ENCODE measurements around the gene PRKCA. TPM values are rescaled to one million over a fixed set of nuclear protein-coding genes. Genes with fewer than 3 reads are reported as not detected.

PRKCA gene
- total RNA-seq, 1 experiment from 2014 or later: 22.6 TPM

- ChIA-PET POLR2A (ENCODE audit: unreplicated experiment) (no interaction called here), CTCF (no interaction called here)
- TF ChIP-seq CTCF (conservative IDR thresholded peaks at IDR 0.05; ENCODE audit: low read depth, low read length) (peak; percentile 73), EZH2 (IDR thresholded peaks at IDR 0.05; ENCODE audit: low read length, unreplicated experiment) (no peak), EZH2phosphoT487 (IDR thresholded peaks at IDR 0.05; ENCODE audit: borderline replicate concordance, low read length) (no peak)
- no peak overlapping the region for H3K27ac ChIP-seq (ENCODE audit: low read length)
- H3F3A ChIP-seq (ENCODE audit: low read length, unreplicated experiment): no peaks in the 10 kb centered on the region
- no peaks in the 10 kb centered on the region for H3K9me3 ChIP-seq (ENCODE audit: low read length)
- BruUV-seq (replicated peaks): no TSS peak
- H3K36me3 ChIP-seq (ENCODE audit: low read depth, low read length): no peaks in the 10 kb centered on the region
- ATAC-seq (peak; percentile 78), DNase-seq (peak; percentile 66)
- intact Hi-C loops (cut with micrococcal nuclease): loop anchor here (1.0 to 5.0 kb wide), 2 partner anchors 124 to 171 kb away; partner anchors contain the start of gene PRKCA
- peaks cover 26% of the 10 kb centered on the region for H3K4me1 ChIP-seq (ENCODE audit: insufficient read depth, low read length)
- no peak overlapping the region for H3K4me2 ChIP-seq (ENCODE audit: low read length)
- no peak overlapping the region for H2AFZ ChIP-seq (ENCODE audit: low read length)
- H3K9me2 ChIP-seq (replicated peaks; ENCODE audit: low read length): no peaks in the 10 kb centered on the region
- H4K20me1 ChIP-seq (ENCODE audit: low read length): no peaks in the 10 kb centered on the region
- H3K27me3 ChIP-seq (ENCODE audit: low read length): no peaks in the 10 kb centered on the region
- H3K79me2 ChIP-seq (ENCODE audit: low read length): peaks cover 68% of the 10 kb centered on the region
- H3K4me3 ChIP-seq (ENCODE audit: low read length): no peak overlapping the region
- no peak overlapping the region for H3K9ac ChIP-seq (ENCODE audit: low read length)
These were observed 124.1 kb downstream of the PRKCA start for GRCh38 chr17:66426397-66427033.

- H3K4me1 ChIP-seq (ENCODE audit: insufficient read depth, low read length): peaks cover 26% of the 10 kb centered on the region
- no peaks in the 10 kb centered on the region for H3K36me3 ChIP-seq (ENCODE audit: low read depth, low read length)
- ATAC-seq: no peak
- DNase-seq: no peak
- no peaks in the 10 kb centered on the region for H3F3A ChIP-seq (ENCODE audit: low read length, unreplicated experiment)
- POLR2A ChIA-PET (ENCODE audit: unreplicated experiment): no interaction called here
- H3K9me3 ChIP-seq (ENCODE audit: low read length): no peaks in the 10 kb centered on the region
- H3K27me3 ChIP-seq (ENCODE audit: low read length): no peaks in the 10 kb centered on the region
- peaks cover 70% of the 10 kb centered on the region for H3K79me2 ChIP-seq (ENCODE audit: low read length)
- H3K9me2 ChIP-seq (replicated peaks; ENCODE audit: low read length): no peaks in the 10 kb centered on the region
- BruUV-seq (replicated peaks): no TSS peak
- intact Hi-C loops (cut with micrococcal nuclease): loop anchor here (5.0 kb wide), 1 partner anchor 125 kb away; the partner anchor contains the start of gene PRKCA
- no peak overlapping the region for H2AFZ ChIP-seq (ENCODE audit: low read length)
- H3K4me2 ChIP-seq (ENCODE audit: low read length): no peak overlapping the region
- CTCF ChIA-PET: no interaction called here
- no peaks in the 10 kb centered on the region for H4K20me1 ChIP-seq (ENCODE audit: low read length)
- H3K9ac ChIP-seq (ENCODE audit: low read length): no peak overlapping the region
- TF ChIP-seq EZH2 (IDR thresholded peaks at IDR 0.05; ENCODE audit: low read length, unreplicated experiment): no peak
- no peak for TF ChIP-seq EZH2phosphoT487 (IDR thresholded peaks at IDR 0.05; ENCODE audit: borderline replicate concordance, low read length)
- no peak for TF ChIP-seq CTCF (conservative IDR thresholded peaks at IDR 0.05; ENCODE audit: low read depth, low read length)
- no peak overlapping the region for H3K4me3 ChIP-seq (ENCODE audit: low read length)
- H3K27ac ChIP-seq (ENCODE audit: low read length): no peak overlapping the region
These were observed 124.7 kb downstream of the PRKCA start for GRCh38 chr17:66427134-66427533.

DNA sequence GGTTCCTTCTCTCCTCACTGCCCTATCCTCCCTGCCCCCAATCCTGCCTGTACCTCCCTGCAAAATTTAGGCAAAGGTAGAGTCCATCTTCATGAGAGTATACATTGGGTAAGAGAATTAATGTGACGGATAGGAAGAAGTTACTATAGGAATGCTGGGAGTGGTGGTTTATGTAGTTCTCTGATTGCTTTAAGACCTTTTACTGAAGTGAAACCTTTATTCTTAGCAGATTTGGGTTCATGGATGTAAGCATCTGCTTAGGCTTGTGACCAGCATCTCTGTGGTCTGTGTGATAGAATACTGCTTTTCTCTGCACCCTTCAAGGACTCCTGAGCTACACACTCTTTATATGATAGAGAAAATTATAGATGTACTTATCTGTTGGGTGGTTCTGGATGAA, 127.3 kb downstream of the PRKCA start:
- ATAC-seq: no peak
- no peak for DNase-seq
- H3K27me3 ChIP-seq (ENCODE audit: low read length): no peaks in the 10 kb centered on the region
- no TSS peak for BruUV-seq (replicated peaks)
- CTCF ChIA-PET: no interaction called here
- H3K9me3 ChIP-seq (ENCODE audit: low read length): no peaks in the 10 kb centered on the region
- H2AFZ ChIP-seq (ENCODE audit: low read length): no peak overlapping the region
- TF ChIP-seq EZH2phosphoT487 (IDR thresholded peaks at IDR 0.05; ENCODE audit: borderline replicate concordance, low read length) (no peak), EZH2 (IDR thresholded peaks at IDR 0.05; ENCODE audit: low read length, unreplicated experiment) (no peak), CTCF (conservative IDR thresholded peaks at IDR 0.05; ENCODE audit: low read depth, low read length) (no peak)
- H3K9me2 ChIP-seq (replicated peaks; ENCODE audit: low read length): no peaks in the 10 kb centered on the region
- H4K20me1 ChIP-seq (ENCODE audit: low read length): 0 out of 2 replicates have a peak, but pooled peaks cover 6% of the 10 kb centered on the region
- no peak overlapping the region for H3K4me2 ChIP-seq (ENCODE audit: low read length)
- H3K36me3 ChIP-seq (ENCODE audit: low read depth, low read length): no peaks in the 10 kb centered on the region
- H3K9ac ChIP-seq (ENCODE audit: low read length): no peak overlapping the region
- H3K27ac ChIP-seq (ENCODE audit: low read length): no peak overlapping the region
- intact Hi-C loops (cut with micrococcal nuclease): loop anchor here (5.0 kb wide), 2 partner anchors 82 to 127 kb away; partner anchors contain the start of gene PRKCA
- peaks cover 33% of the 10 kb centered on the region for H3K4me1 ChIP-seq (ENCODE audit: insufficient read depth, low read length)
- no peak overlapping the region for H3K4me3 ChIP-seq (ENCODE audit: low read length)
- H3F3A ChIP-seq (ENCODE audit: low read length, unreplicated experiment): no peaks in the 10 kb centered on the region
- H3K79me2 ChIP-seq (ENCODE audit: low read length): peaks cover 87% of the 10 kb centered on the region
- POLR2A ChIA-PET (ENCODE audit: unreplicated experiment): no interaction called here
